PFSK-1 (cell line): ENCODE results near the gene TENM3.

Experiments
- FOXP2 ChIP-seq: optimal IDR thresholded peaks from 2 replicates; pipeline ENCODE3; 2011; ENCODE audit warnings: borderline replicate concordance, control low read depth, inconsistent platforms; ENCODE audit not compliant: insufficient read depth; ENCODE audit errors: extremely low read length, extremely low read depth
- POLR2AphosphoS5 ChIP-seq: IDR thresholded peaks from 2 replicates; pipeline ENCODE4 v1.6.1; 2012; ENCODE audit warnings: low read depth, mild to moderate bottlenecking, control low read depth, low read length, moderate library complexity
- REST ChIP-seq, 2 experiments: IDR thresholded peaks; 2 replicates each; pipeline versions ENCODE4 v1.6.1 to v1.8.0; 2011 to 2012; ENCODE audit warnings: low read depth in 2 of 2, low read length in 2 of 2, control low read depth in 1 of 2, inconsistent platforms in 1 of 2, mild to moderate bottlenecking in 1 of 2, moderate library complexity in 1 of 2; ENCODE audit not compliant: insufficient read depth in 1 of 2
- SIN3A ChIP-seq: IDR thresholded peaks from 2 replicates; pipeline ENCODE4 v1.6.1; 2012; ENCODE audit warnings: mild to moderate bottlenecking, low read length, moderate library complexity, borderline replicate concordance; ENCODE audit not compliant: insufficient read depth
- TAF1 ChIP-seq: IDR thresholded peaks from 2 replicates; pipeline ENCODE4 v1.6.1; 2012; ENCODE audit warnings: low read length, control low read depth, borderline replicate concordance; ENCODE audit not compliant: insufficient read depth

Gene TENM3

DNA sequence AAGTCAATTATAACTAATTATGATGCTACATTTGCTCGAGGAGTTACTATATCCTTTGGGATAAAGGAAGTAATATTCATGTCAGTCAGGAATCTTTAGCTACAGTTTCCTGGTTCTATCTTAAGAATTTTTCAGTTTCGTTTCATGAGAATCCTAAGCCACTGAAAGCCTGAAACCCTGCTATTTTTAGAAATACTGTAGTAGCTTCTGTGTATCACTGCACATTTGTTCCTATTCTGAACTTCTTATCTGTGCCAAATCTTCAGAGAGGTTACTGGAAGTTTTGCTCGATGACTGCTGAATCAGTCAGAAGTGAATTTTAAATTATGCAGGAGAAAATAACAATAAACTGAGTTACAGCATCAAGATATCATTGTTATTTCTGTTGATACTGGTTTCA is 249.2 kb downstream of the TENM3 start:
- TF ChIP-seq TAF1 (no peak), SIN3A (no peak), POLR2AphosphoS5 (no peak), FOXP2 (no peak), REST (IDR thresholded peaks at IDR 0.05; ENCODE audit: insufficient read depth in 1 of 2, low read depth in 2 of 2, low read length in 2 of 2) (no peak)

GRCh38 chr4:182493377-182493776 is 250.2 kb downstream of the TENM3 start:
- no peak for TF ChIP-seq POLR2AphosphoS5
- no peak for TF ChIP-seq REST (IDR thresholded peaks at IDR 0.05; ENCODE audit: insufficient read depth in 1 of 2, low read depth in 2 of 2, low read length in 2 of 2)
- no peak for TF ChIP-seq SIN3A
- TF ChIP-seq FOXP2 = no peak
- no peak for TF ChIP-seq TAF1

DNA sequence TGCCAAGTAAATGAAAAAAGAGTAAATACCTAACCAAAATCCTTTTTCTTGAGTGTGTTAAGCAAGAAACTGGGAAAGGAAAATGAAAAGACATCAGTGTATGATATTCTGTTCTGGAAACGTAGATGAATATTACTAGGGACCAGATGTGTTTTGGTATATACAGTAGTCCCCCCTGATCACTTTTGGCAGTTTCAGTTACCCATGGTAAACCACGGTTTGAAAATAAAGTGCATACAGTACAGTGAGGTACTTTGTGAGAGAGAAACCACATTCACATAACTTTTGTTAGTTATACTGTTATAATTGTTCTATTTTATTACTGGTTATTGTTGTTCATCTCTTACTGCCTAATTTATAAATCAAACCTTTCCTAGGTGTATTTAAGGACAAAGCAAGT is 250.9 kb downstream of the TENM3 start:
- no peak for TF ChIP-seq POLR2AphosphoS5
- TF ChIP-seq SIN3A = no peak
- no peak for TF ChIP-seq TAF1
- TF ChIP-seq FOXP2 = no peak
- TF ChIP-seq REST (IDR thresholded peaks at IDR 0.05; ENCODE audit: insufficient read depth in 1 of 2, low read depth in 2 of 2, low read length in 2 of 2) = no peak

GRCh38 chr4:182495031-182495430 is 251.8 kb downstream of the TENM3 start:
- no peak for TF ChIP-seq POLR2AphosphoS5
- TF ChIP-seq FOXP2 = no peak
- no peak for TF ChIP-seq REST (IDR thresholded peaks at IDR 0.05; ENCODE audit: insufficient read depth in 1 of 2, low read depth in 2 of 2, low read length in 2 of 2)
- TF ChIP-seq TAF1 = no peak
- TF ChIP-seq SIN3A = no peak
